IPS-NIHi11 (cell line): Measurements from ENCODE around the gene HDAC8.
"Not testable (repeated sequence)": the region's sequence is repeated elsewhere in the genome, so short reads cannot be mapped to it uniquely, and the experiment has no call there.

Source experiments
- DNase-seq: peaks from one replicate; pipeline ENCODE4 v3.0.0; 2012; ENCODE audit warnings: mixed read lengths, low spot score

The HDAC8 gene

DNA sequence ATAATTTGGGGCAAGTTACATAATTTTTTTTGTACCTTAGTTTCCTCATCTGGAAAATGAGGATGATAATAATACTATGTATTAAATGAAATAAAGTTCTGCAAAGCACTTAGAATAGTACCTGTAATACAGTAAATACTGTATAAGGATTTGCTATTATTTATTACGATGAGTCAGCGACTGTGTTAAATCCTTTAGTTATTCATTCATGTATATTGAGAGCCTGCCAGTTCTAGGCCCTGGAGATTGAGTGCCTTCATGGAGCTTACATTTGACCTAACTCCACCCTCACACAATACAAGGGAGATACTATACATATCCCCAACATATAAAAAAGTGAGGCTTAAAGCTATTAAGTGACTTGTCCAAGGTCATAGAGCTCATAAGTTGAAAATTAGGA lies 199.9 kb downstream of the HDAC8 start:
- no peak for DNase-seq

GRCh38 chrX:72371405-72371804 lies 201.2 kb downstream of the HDAC8 start:
- no peak for DNase-seq

DNA sequence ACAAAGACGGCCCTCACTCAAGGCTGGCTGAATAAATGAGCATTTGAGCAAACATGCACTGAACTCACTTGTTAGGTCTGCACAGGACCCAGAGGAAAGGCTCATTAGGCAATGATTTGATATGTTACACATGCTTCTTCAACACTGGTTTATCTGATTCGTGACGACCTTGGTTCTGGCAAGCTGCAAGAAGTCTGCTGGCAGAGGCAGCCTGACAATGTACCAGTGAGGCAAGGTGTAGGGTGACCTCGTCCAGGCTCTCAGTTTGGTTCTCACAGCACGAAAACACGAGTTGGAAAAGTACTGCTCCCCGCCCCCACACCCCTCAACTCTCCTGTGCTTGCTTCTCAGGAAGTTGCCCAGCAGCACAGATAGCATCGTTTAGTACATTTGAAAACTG lies 203.8 kb downstream of the HDAC8 start:
- no peak for DNase-seq

GRCh38 chrX:72367516-72367915 lies 205.1 kb downstream of the HDAC8 start:
- DNase-seq: no peak

GRCh38 chrX:72366701-72367454 lies 205.8 kb downstream of the HDAC8 start:
- DNase-seq: no peak

DNA sequence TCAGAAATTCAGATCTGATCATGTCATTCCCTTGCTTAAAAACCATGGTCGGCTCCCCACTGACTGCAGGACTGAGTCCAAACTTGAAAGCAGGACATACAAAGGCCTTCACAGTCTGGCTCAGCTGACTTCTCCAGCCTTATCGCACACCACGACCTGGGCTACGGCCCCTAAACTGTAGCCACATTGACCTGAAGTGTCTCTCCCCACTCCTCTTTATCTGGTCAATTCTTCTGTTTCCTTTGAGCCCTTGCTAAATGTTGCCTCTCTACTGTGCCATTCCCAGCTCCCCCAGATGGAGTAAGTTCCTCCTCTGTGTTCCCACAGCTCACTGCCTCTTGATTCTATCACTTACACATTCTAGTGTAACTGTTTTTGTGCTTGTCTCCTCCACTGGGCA lies 206.5 kb downstream of the HDAC8 start:
- DNase-seq: no peak

GRCh38 chrX:72365126-72365525 lies 207.5 kb downstream of the HDAC8 start:
- no peak for DNase-seq

DNA sequence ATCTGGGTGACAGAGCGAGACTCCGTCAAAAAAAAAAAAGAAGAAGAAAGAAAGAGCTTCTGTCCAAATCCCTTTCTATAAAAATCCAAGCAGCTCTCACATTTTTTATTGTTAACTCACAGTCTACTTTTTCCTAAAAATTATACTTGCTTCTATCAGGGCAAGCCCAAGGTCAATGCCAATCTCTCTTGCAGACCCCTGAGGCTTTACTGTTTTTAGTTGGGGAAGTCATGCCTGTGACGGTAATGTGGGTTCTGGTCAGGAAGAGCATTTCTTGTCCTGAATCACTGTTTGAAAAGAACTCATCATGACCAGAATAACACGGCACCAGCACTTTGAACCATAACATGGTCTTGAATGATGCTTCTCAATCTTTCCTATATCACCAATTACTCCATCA lies 212.3 kb downstream of the HDAC8 start:
- no peak for DNase-seq

- no peak for DNase-seq
Measured at GRCh38 chrX:72358313-72358712, 214.3 kb downstream of the HDAC8 start.

DNA sequence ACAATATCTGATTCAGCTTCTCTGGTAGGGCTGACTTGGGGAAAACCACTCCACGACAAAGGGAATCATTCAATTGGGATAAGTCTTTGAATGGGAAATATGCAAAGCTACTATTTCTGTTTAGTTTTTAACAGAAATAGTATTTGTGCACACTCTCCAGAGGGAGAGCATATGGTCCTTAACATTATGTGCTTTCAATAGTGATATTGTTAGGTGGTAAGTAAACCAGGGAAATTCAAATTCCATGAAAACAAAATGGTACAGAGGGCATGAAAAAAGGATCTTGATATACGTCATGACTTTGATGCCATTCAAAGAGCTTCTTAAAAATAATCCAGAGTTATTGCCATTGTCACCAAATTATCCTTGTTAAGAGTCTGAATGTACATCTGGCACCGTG lies 219.9 kb downstream of the HDAC8 start:
- DNase-seq: no peak

GRCh38 chrX:72351606-72352334 lies 220.9 kb downstream of the HDAC8 start:
- no peak for DNase-seq

DNA sequence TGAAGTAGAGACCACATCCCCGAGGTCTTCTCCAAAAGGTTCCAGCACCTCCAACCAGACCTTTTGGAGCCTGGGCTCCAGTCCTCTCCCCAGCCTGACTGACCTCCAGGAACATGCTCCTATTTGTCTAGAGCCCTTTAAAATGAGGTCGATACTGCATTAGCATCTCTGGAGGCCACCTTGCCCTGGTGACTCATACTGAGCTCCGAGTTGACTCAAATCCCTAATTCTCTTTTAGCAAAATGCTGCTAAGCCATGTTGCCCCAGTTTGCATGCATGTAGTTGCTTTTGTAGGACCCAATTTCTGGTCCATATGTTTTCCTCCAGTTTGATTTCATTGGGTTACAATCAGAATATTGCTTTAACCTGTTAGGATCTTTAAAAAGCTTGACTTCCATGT lies 223.5 kb downstream of the HDAC8 start:
- DNase-seq: no peak

- no peak for DNase-seq
Measured at GRCh38 chrX:72348247-72348979, 224.2 kb downstream of the HDAC8 start.

DNA sequence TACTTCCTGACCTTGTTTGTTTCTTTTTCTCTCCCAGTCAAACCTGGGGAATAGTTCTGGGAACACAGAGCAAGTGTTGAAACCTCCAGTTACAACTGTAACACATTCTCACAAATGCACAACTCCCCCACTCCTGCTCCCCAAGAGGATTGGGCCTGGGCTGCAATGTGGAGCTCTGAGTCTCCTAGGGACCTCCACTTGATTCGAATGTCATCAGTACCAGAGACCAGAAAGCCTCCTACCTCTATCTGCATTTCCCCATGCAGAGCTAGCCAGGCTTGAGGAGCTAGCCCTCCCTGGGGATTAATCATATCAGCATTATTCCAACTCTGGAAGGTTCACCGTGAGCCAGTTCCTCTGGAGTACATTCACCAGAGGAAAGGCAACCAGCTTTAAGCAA lies 225.3 kb downstream of the HDAC8 start:
- no peak for DNase-seq

- no peak for DNase-seq
Measured at GRCh38 chrX:72346302-72346949, 226.2 kb downstream of the HDAC8 start.

- DNase-seq: no peak
Measured at GRCh38 chrX:72340626-72341025, 232.0 kb downstream of the HDAC8 start.

- no peak for DNase-seq
Measured at GRCh38 chrX:72340041-72340440, 232.6 kb downstream of the HDAC8 start.

- DNase-seq: no peak
Measured at GRCh38 chrX:72330131-72330530, 242.5 kb downstream of the HDAC8 start.

GRCh38 chrX:72326605-72327300 lies 245.9 kb downstream of the HDAC8 start:
- DNase-seq: no peak

GRCh38 chrX:72319651-72320050 lies 253.0 kb downstream of the HDAC8 start:
- DNase-seq: not testable (repeated sequence)

DNA sequence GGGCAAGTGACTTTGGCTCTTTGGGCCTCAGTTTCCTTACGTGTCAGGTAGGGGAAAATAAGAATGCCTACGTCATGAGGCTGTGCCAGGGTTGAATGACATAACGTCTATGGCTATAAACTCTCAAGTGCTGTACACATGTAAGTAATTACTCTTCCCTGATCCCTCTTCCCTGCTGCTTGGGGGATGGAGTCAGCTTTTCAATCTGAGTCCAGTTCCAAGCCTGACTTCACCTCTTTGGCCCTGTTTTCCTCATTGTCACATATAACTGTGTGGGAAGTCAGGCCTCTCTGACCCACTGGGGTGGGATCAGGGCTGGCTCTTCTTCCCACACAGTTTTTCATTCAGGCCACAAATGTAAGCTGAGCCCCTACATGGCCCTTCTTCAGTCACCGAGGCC lies 255.5 kb downstream of the HDAC8 start:
- DNase-seq: no peak
